ENCODE data around the gene TRAP1. TPM values are rescaled to one million over a fixed set of nuclear protein-coding genes. Genes with fewer than 3 reads are reported as not detected.
"Not testable (repeated sequence)": the region's sequence is repeated elsewhere in the genome, so short reads cannot be mapped to it uniquely, and the experiment has no call there.

Gene TRAP1
- total RNA-seq, 1 donor from 2014 or later = 65.5 TPM

- DNase-seq (ENCODE audit: low read depth in 2 of 2) = no peak
Observed at GRCh38 chr16:3612510-3613466, 104.5 kb downstream of the TRAP1 start.

- peak; percentile 91 to 93 for DNase-seq (ENCODE audit: low read depth in 2 of 2)
Observed at GRCh38 chr16:3611146-3611975, 106.0 kb downstream of the TRAP1 start, which contains the start of gene SLX4. Gene SLX4 (minus strand): TSS chr16:3611606. CDS start chr16:3608964, 2,642 bp downstream.

- DNase-seq (ENCODE audit: low read depth in 2 of 2) = peak in 1 of 2 donors; percentile 18
Observed at GRCh38 chr16:3610698-3611145, 106.6 kb downstream of the TRAP1 start.

GRCh38 chr16:3609895-3610697 is 107.2 kb downstream of the TRAP1 start:
- DNase-seq (ENCODE audit: low read depth in 2 of 2) = peak; percentile 19 to 33

- DNase-seq (ENCODE audit: low read depth in 2 of 2) = not testable (repeated sequence)
Observed at GRCh38 chr16:3608976-3609375, 108.3 kb downstream of the TRAP1 start.

- no peak for DNase-seq (ENCODE audit: low read depth in 2 of 2)
Observed at GRCh38 chr16:3608069-3608468, 109.3 kb downstream of the TRAP1 start.

Other genes with a start within 250 kb of the TRAP1 start
- gene C16orf90, start 222.0 kb downstream of the TRAP1 start, total RNA-seq = not detected in 2 replicates
- 5.2 and 5.4 TPM in 2 replicates for gene CLUAP1, start 216.5 kb downstream of the TRAP1 start, total RNA-seq
- gene NLRC3, start 140.1 kb downstream of the TRAP1 start, total RNA-seq = 2.6 and 2.8 TPM in 2 replicates
- gene SLX4, start 105.9 kb downstream of the TRAP1 start, total RNA-seq = 1.5 and 1.8 TPM in 2 replicates
- 7.2 and 15.7 TPM in 2 replicates for gene DNASE1, start 62.8 kb downstream of the TRAP1 start, total RNA-seq
- gene CREBBP, start 163.2 kb upstream of the TRAP1 start, total RNA-seq = 9.4 and 15.9 TPM in 2 replicates